SK-N-MC (cell line): ENCODE measurements around the gene COG2.

Experiments
- EZH2 ChIP-seq: fragments of 200-600 bp; sonication (generic); IDR thresholded peaks from one replicate; pipeline ENCODE4 v1.6.1; 2017; ENCODE audit warnings: antibody characterized with exemption
- FOXP2 ChIP-seq: optimal IDR thresholded peaks from 2 replicates; pipeline ENCODE3; 2011; ENCODE audit warnings: mild to moderate bottlenecking, moderate library complexity; ENCODE audit not compliant: insufficient read depth; ENCODE audit errors: extremely low read length, control extremely low read depth
- POLR2AphosphoS5 ChIP-seq: IDR thresholded peaks from 2 replicates; pipeline ENCODE4 v1.6.1; 2012; ENCODE audit warnings: mild to moderate bottlenecking, low read depth, low read length, borderline replicate concordance

- TF ChIP-seq POLR2AphosphoS5 (no peak), EZH2 (no peak), FOXP2 (no peak)
These were observed 65.7 kb downstream of the COG2 start for GRCh38 chr1:230707732-230708630.
